ENCODE results near the gene ZNF398.

The ZNF398 gene

GRCh38 chr7:149191851-149192250 lies 44.6 kb downstream of the ZNF398 start:
- TF ChIP-seq FOXM1 (IDR thresholded peaks at IDR 0.05; ENCODE audit: borderline replicate concordance, low read depth) (no peak), RAD21 (IDR thresholded peaks at IDR 0.05; ENCODE audit: low read depth) (no peak), EP300 (IDR thresholded peaks at IDR 0.05; ENCODE audit: borderline replicate concordance) (no peak), REST (IDR thresholded peaks at IDR 0.05; ENCODE audit: low read depth) (no peak), YY1 (IDR thresholded peaks at IDR 0.05; ENCODE audit: low read depth) (no peak), CREB1 (IDR thresholded peaks at IDR 0.05; ENCODE audit: low read depth) (no peak), TAF1 (IDR thresholded peaks at IDR 0.05; ENCODE audit: low read depth) (no peak), USF1 (IDR thresholded peaks at IDR 0.05) (no peak), NFIC (IDR thresholded peaks at IDR 0.05) (no peak), TCF12 (IDR thresholded peaks at IDR 0.05; ENCODE audit: low read depth) (no peak)

GRCh38 chr7:149194799-149195179 lies 47.5 kb downstream of the ZNF398 start:
- TF ChIP-seq EP300 (IDR thresholded peaks at IDR 0.05; ENCODE audit: borderline replicate concordance) (no peak), MAX (IDR thresholded peaks at IDR 0.05) (0 out of 2 replicates have a peak, but pooled peaks have one; percentile 5), NFIC (IDR thresholded peaks at IDR 0.05) (0 out of 2 replicates have a peak, but pooled peaks have one; percentile 2)

- TF ChIP-seq TCF12 (IDR thresholded peaks at IDR 0.05; ENCODE audit: low read depth) = peak; percentile 43; the same call in 1 of the 2 replicates
- TF ChIP-seq TEAD4 (IDR thresholded peaks at IDR 0.05) = no peak
- no peak for TF ChIP-seq CREB1 (IDR thresholded peaks at IDR 0.05; ENCODE audit: low read depth)
- peak; percentile 86 for TF ChIP-seq YY1 (IDR thresholded peaks at IDR 0.05; ENCODE audit: low read depth)
- 0 out of 2 replicates have a peak, but pooled peaks have one; percentile 7 for TF ChIP-seq NFIC (IDR thresholded peaks at IDR 0.05)
- TF ChIP-seq TAF1 (IDR thresholded peaks at IDR 0.05; ENCODE audit: low read depth) = peak; percentile 85
- no peak for TF ChIP-seq CEBPB (IDR thresholded peaks at IDR 0.05)
- peak; percentile 97 for TF ChIP-seq ZBTB7A (IDR thresholded peaks at IDR 0.05; ENCODE audit: low read depth)
- TF ChIP-seq EP300 (IDR thresholded peaks at IDR 0.05; ENCODE audit: borderline replicate concordance) = no peak
- TF ChIP-seq USF1 (IDR thresholded peaks at IDR 0.05) = no peak; the same call in 1 of the 2 replicates
- no peak for TF ChIP-seq EGR1 (IDR thresholded peaks at IDR 0.05)
- peak; percentile 43 for TF ChIP-seq MAX (IDR thresholded peaks at IDR 0.05)
- peak; percentile 38 for TF ChIP-seq RAD21 (IDR thresholded peaks at IDR 0.05; ENCODE audit: low read depth)
Measured at GRCh38 chr7:149195180-149196150, 48.2 kb downstream of the ZNF398 start, which contains the start of gene ZNF282. ZNF282 (plus strand) TSS chr7:149195546; CDS start chr7:149195590, 44 bp downstream.

- TF ChIP-seq YY1 (IDR thresholded peaks at IDR 0.05; ENCODE audit: low read depth) (0 out of 2 replicates have a peak, but pooled peaks have one; percentile 7), CEBPB (IDR thresholded peaks at IDR 0.05) (no peak), MAX (IDR thresholded peaks at IDR 0.05) (peak; percentile 49)
Measured at GRCh38 chr7:149196151-149196704, 49.0 kb downstream of the ZNF398 start.

GRCh38 chr7:149196705-149197171 lies 49.5 kb downstream of the ZNF398 start:
- no peak for TF ChIP-seq CREB1 (IDR thresholded peaks at IDR 0.05; ENCODE audit: low read depth)

GRCh38 chr7:149197675-149198074 lies 50.4 kb downstream of the ZNF398 start:
- TF ChIP-seq TAF1 (IDR thresholded peaks at IDR 0.05; ENCODE audit: low read depth) (no peak), NFIC (IDR thresholded peaks at IDR 0.05) (no peak), YY1 (IDR thresholded peaks at IDR 0.05; ENCODE audit: low read depth) (no peak), REST (IDR thresholded peaks at IDR 0.05; ENCODE audit: low read depth) (no peak), EP300 (IDR thresholded peaks at IDR 0.05; ENCODE audit: borderline replicate concordance) (no peak), CREB1 (IDR thresholded peaks at IDR 0.05; ENCODE audit: low read depth) (no peak), RAD21 (IDR thresholded peaks at IDR 0.05; ENCODE audit: low read depth) (no peak), MAX (IDR thresholded peaks at IDR 0.05) (no peak), CEBPB (IDR thresholded peaks at IDR 0.05) (no peak)

All from Ishikawa (cell line).